H1 (cell line): Measurements from ENCODE around the gene FES. TPM values are rescaled to one million over a fixed set of nuclear protein-coding genes. Genes with fewer than 3 reads are reported as not detected.

ENCODE experiments used
- CTCF ChIA-PET: fragments of 300-600 bp; sonication (Branson Sonifier 250); formaldehyde crosslinking; loops from one replicate; lab custom pipeline; 2021; ENCODE audit not compliant: partially characterized antibody; lab: Charles Lee
- POLR2A ChIA-PET: fragments of 300-600 bp; sonication (Branson Sonifier 250); formaldehyde crosslinking; loops from one replicate; lab custom pipeline; 2021; ENCODE audit warnings: inconsistent platforms; ENCODE audit not compliant: partially characterized antibody; lab: Charles Lee
- DNase-seq, 2 experiments: peaks; one replicate each; pipeline versions ENCODE4 v3.0.0 to v3.0.0-alpha.2; 2010 to 2022; ENCODE audit warnings: low spot score in 2 of 2, low read depth in 1 of 2, mixed read lengths in 1 of 2
- FAIRE-seq: peaks from 2 replicates; lab custom pipeline; 2011; peaks lifted over from hg19 to GRCh38; lab: Jason Lieb, UNC
- H2AFZ ChIP-seq: 2 replicates; pipeline ENCODE4 v1.8.1; 2012; ENCODE audit warnings: low read length, inconsistent platforms
- H2AK5ac ChIP-seq: 2 replicates; pipeline ENCODE4 v1.6.1; 2013; ENCODE audit warnings: low read depth, low read length
- H2BK120ac ChIP-seq: replicated peaks from 2 replicates; pipeline ENCODE3; 2013; ENCODE audit warnings: low read depth, low read length, inconsistent platforms
- H2BK12ac ChIP-seq: 2 replicates; pipeline ENCODE4 v1.6.1; 2013; ENCODE audit warnings: low read depth, low read length
- H2BK15ac ChIP-seq: 2 replicates; pipeline ENCODE4 v1.6.1; 2013; ENCODE audit warnings: low read length
- H2BK20ac ChIP-seq: 2 replicates; pipeline ENCODE4 v1.6.1; 2013; ENCODE audit warnings: low read length
- H2BK5ac ChIP-seq: 2 replicates; pipeline ENCODE4 v1.6.1; 2013; ENCODE audit warnings: low read depth, low read length
- H3K14ac ChIP-seq: 2 replicates; pipeline ENCODE4 v1.6.1; 2013; ENCODE audit warnings: inconsistent platforms; ENCODE audit not compliant: insufficient read length
- H3K18ac ChIP-seq: 2 replicates; pipeline ENCODE4 v1.6.1; 2013; ENCODE audit warnings: low read length; ENCODE audit errors: extremely low read depth
- H3K23ac ChIP-seq: 2 replicates; pipeline ENCODE4 v1.6.1; 2013; ENCODE audit warnings: inconsistent platforms; ENCODE audit not compliant: insufficient read length
- H3K23me2 ChIP-seq: 2 replicates; pipeline ENCODE4 v1.6.1; 2013; ENCODE audit warnings: low read depth, low read length
- H3K27ac ChIP-seq: 2 replicates; pipeline ENCODE4 v1.6.1; 2011; ENCODE audit warnings: low read depth, low read length, inconsistent platforms
- H3K27me3 ChIP-seq, 4 experiments: replicated peaks in 1 of 4; 1 replicate in 1 of 4; 2 replicates in 3 of 4; pipeline versions ENCODE4 v1.6.1 to v1.8.1; 2011 to 2013; ENCODE audit warnings: low read length in 3 of 4, mild to moderate bottlenecking in 3 of 4, inconsistent platforms in 2 of 4, mixed read lengths in 2 of 4, moderate library complexity in 1 of 4; ENCODE audit not compliant: control insufficient read depth in 3 of 4, insufficient read depth in 3 of 4; ENCODE audit errors: extremely low read depth in 1 of 4
- H3K36me3 ChIP-seq, 4 experiments: 2 replicates each; pipeline versions ENCODE4 v1.6.1 to v1.8.1; 2011 to 2013; ENCODE audit warnings: mild to moderate bottlenecking in 4 of 4, low read length in 3 of 4, moderate library complexity in 2 of 4, control low read depth in 1 of 4, inconsistent platforms in 1 of 4; ENCODE audit not compliant: insufficient read depth in 4 of 4, control insufficient read depth in 2 of 4
- H3K4ac ChIP-seq: replicated peaks from 2 replicates; pipeline ENCODE3; 2013; ENCODE audit warnings: low read length, low read depth, mixed read lengths, inconsistent platforms; ENCODE audit not compliant: insufficient read length
- H3K4me1 ChIP-seq, 4 experiments: replicated peaks in 1 of 4; 1 replicate in 1 of 4; 2 replicates in 3 of 4; pipeline versions ENCODE4 v1.6.1 to v1.8.1; 2011 to 2013; ENCODE audit warnings: low read length in 3 of 4, inconsistent platforms in 2 of 4, mixed read lengths in 1 of 4; ENCODE audit not compliant: insufficient read depth in 4 of 4, control insufficient read depth in 3 of 4
- H3K4me2 ChIP-seq, 2 experiments: 2 replicates each; pipeline versions ENCODE4 v1.6.1 to v1.8.1; 2011 to 2013; ENCODE audit warnings: low read depth in 2 of 2, low read length in 2 of 2, control low read depth in 1 of 2, inconsistent platforms in 1 of 2, mild to moderate bottlenecking in 1 of 2; ENCODE audit not compliant: insufficient read depth in 1 of 2
- H3K4me3 ChIP-seq, 4 experiments: fragments of 200-600, 300-600 bp in 1 of 4; sonication (generic), shearing (Covaris generic), sonication (Bioruptor Twin) in 1 of 4; 2 replicates each; pipeline versions ENCODE4 v1.5.1 to v1.8.1; 2011 to 2016; ENCODE audit warnings: low read length in 4 of 4, low read depth in 3 of 4, control low read depth in 2 of 4, inconsistent platforms in 2 of 4, mild to moderate bottlenecking in 2 of 4, mixed read lengths in 1 of 4, moderate library complexity in 1 of 4; ENCODE audit not compliant: insufficient read depth in 2 of 4; ENCODE audit errors: extremely low read depth in 1 of 4
- H3K56ac ChIP-seq: replicated peaks from 2 replicates; pipeline ENCODE3; 2013; ENCODE audit warnings: low read depth, mild to moderate bottlenecking, mixed read lengths, low read length, inconsistent platforms; ENCODE audit not compliant: insufficient read length
- H3K79me1 ChIP-seq: 2 replicates; pipeline ENCODE4 v1.6.1; 2013; ENCODE audit warnings: low read depth, low read length, control low read depth
- H3K79me2 ChIP-seq, 2 experiments: 2 replicates each; pipeline versions ENCODE4 v1.6.1 to v1.8.1; 2012 to 2013; ENCODE audit warnings: low read length in 2 of 2, mild to moderate bottlenecking in 2 of 2, inconsistent platforms in 1 of 2; ENCODE audit not compliant: insufficient read depth in 2 of 2, control insufficient read depth in 1 of 2
- H3K9ac ChIP-seq, 4 experiments: replicated peaks in 1 of 4; 1 replicate in 1 of 4; 2 replicates in 3 of 4; pipeline versions ENCODE4 v1.6.1 to v1.8.1; 2011 to 2013; ENCODE audit warnings: low read depth in 3 of 4, low read length in 3 of 4, control low read depth in 2 of 4, mild to moderate bottlenecking in 2 of 4, moderate library complexity in 2 of 4, inconsistent platforms in 1 of 4; ENCODE audit errors: extremely low read depth in 1 of 4
- H3K9me3 ChIP-seq, 2 experiments: 2 replicates each; pipeline versions ENCODE4 v1.6.1 to v1.8.1; 2012 to 2013; ENCODE audit warnings: mild to moderate bottlenecking in 2 of 2, moderate library complexity in 2 of 2, control low read depth in 1 of 2, inconsistent platforms in 1 of 2, low read depth in 1 of 2, low read length in 1 of 2, mixed read lengths in 1 of 2; ENCODE audit not compliant: insufficient read depth in 2 of 2
- H4K20me1 ChIP-seq, 2 experiments: replicated peaks in 1 of 2; 2 replicates each; pipeline versions ENCODE3 to v1.8.1; 2011 to 2013; ENCODE audit warnings: inconsistent platforms in 2 of 2, low read length in 2 of 2, mild to moderate bottlenecking in 1 of 2; ENCODE audit not compliant: insufficient read depth in 2 of 2, control insufficient read depth in 1 of 2
- H4K5ac ChIP-seq: 2 replicates; pipeline ENCODE4 v1.6.1; 2013; ENCODE audit warnings: low read length, low read depth, mixed read lengths, inconsistent platforms; ENCODE audit not compliant: insufficient read length
- H4K8ac ChIP-seq: 2 replicates; pipeline ENCODE4 v1.8.0; 2013; ENCODE audit warnings: mild to moderate bottlenecking, moderate library complexity, low read length, inconsistent platforms; ENCODE audit not compliant: insufficient read depth; ENCODE audit errors: extremely low read depth
- H4K91ac ChIP-seq: replicated peaks from 2 replicates; pipeline ENCODE3; 2013; ENCODE audit warnings: low read length, mixed read lengths, inconsistent platforms; ENCODE audit not compliant: insufficient read length
- ATF3 ChIP-seq: IDR thresholded peaks from 2 replicates; pipeline ENCODE4 v1.6.1; 2011; ENCODE audit warnings: low read depth, mild to moderate bottlenecking, low read length; ENCODE audit not compliant: insufficient read depth
- CBX8 ChIP-seq: fragments of 300-800, 300-1000 bp; sonication (generic); IDR thresholded peaks from 2 replicates; pipeline ENCODE4 v1.7.1; 2016; ENCODE audit warnings: low read depth, low read length, borderline replicate concordance
- WGBS, 2 experiments: shearing (Covaris generic) in 1 of 2; methylation state at CpG; one replicate each; pipeline versions ENCODE4 v1.1.6 to v1.1.7; 2013 to 2015; ENCODE audit warnings: low lambda C conversion rate in 2 of 2, mixed read lengths in 2 of 2, inconsistent platforms in 1 of 2, low coverage in 1 of 2, missing lambda C conversion rate in 1 of 2; ENCODE audit not compliant: insufficient replicate concordance in 2 of 2, insufficient coverage in 1 of 2, insufficient read length in 1 of 2; ENCODE audit errors: extremely low coverage in 1 of 2, missing lambda C conversion rate in 1 of 2; 5-methylcytosine and 5-hydroxymethylcytosine counted together
- polyA plus RNA-seq, 7 experiments: library from polyadenylated mRNA; depleted of rRNA in 3 of 7; stranded (reverse) in 5 of 7; unstranded in 2 of 7; fragments of >200 nt in 5 of 7; fragments of 200-250 nt in 2 of 7; gene quantifications; 1 replicate in 5 of 7; 2 replicates in 1 of 7; 4 replicates in 1 of 7; pipeline versions ENCODE4 v1.2.1 to v1.2.3, GENCODE V29; 2011 to 2013; ENCODE audit warnings: missing spikeins in 2 of 7, mixed read lengths in 2 of 7
- total RNA-seq: library from RNA; stranded (reverse); fragmentation: NEBNext Ultra II Directional; extraction: Animal tissue kit (Norgen Biotek cat#: 25700); gene quantifications from 2 replicates; pipeline ENCODE4 v1.2.1, GENCODE V29; 2021

FES gene
- total and polyA plus RNA-seq, 2 of the 8 experiments (the other 6 are each of a cell fraction or from before 2014, with no cell fraction given) = 8.5 to 8.6 TPM

DNA sequence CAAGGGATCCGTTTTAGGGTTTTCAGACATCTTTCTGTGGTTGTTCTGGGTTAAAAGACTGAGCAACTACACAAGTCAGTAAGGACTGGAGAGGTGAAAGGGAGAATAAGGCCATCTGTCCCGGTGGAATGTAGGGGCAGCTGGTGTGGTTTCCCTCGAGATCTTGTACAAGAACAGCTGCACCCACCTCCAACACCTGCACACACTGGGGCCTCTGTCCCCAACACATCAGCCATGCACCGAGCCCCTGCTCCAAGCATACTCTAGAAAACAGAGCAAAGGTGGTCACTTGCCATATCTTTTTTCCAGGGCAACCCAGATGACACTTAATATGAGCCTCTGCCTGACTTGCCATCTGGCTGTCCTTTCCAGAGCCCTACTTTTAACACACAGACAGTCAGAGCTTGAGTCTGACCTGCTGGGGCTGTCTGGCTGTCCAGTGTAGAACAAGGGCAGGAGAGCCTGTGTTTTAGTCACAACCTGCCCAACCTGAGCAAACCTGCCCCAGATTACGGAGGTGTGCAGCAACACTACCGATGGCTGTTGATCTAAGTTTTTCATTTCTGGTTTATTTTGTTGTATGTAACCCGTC is 31.0 kb downstream of the FES start:
- Histone ChIP-seq H3K27ac (no peak overlapping the region), H3K4me1 (peaks cover 0 to 2% (median 0%) of the 10 kb centered on the region in 4 experiments; a peak in 2 of 7 replicates), H4K91ac (no peak overlapping the region), H2BK12ac (no peak overlapping the region), H3K9ac (no peak overlapping the region), H3K4me2 (no peak overlapping the region), H3K27me3 (no peaks in the 10 kb centered on the region), H2AK5ac (no peak overlapping the region), H3K4ac (no peak overlapping the region), H3K18ac (no peak overlapping the region), H3K79me2 (no peaks in the 10 kb centered on the region), H2BK120ac (no peak overlapping the region), H3K14ac (no peak overlapping the region), H2BK20ac (no peak overlapping the region), H2AFZ (no peak overlapping the region)
- ChIA-PET CTCF (interaction anchor here (0.9 to 6.8 kb wide), 4 partner anchors 13 to 118 kb away, joined by 3 to 87 read pairs (median 4); partner anchors contain the start of genes HDDC3, MAN2A2 and UNC45A), POLR2A (interaction anchor here (0.6 to 0.8 kb wide), 2 partner anchors 14 to 66 kb away, joined by 3 read pairs; no protein-coding TSS in a partner anchor)
- FAIRE-seq = no peak
- DNase-seq = no peak
- TF ChIP-seq CBX8 = no peak
- no peak for TF ChIP-seq ATF3
- TF ChIP-seq, all 59 proteins: peak for 0
- H3K36me3 ChIP-seq = no peaks in the 10 kb centered on the region; a peak in 3 of 8 replicates
- no peak overlapping the region for H3K23ac ChIP-seq
- H3K56ac ChIP-seq = no peak overlapping the region
- H3K23me2 ChIP-seq = no peaks in the 10 kb centered on the region
- no peaks in the 10 kb centered on the region for H3K9me3 ChIP-seq
- no peak overlapping the region for H4K8ac ChIP-seq
- 83% methylated on average over 7 of the region's 7 CpGs; no CpG with 5 or more reads in 1 of the 2 experiments for WGBS, 2 experiments
- H4K5ac ChIP-seq = no peak overlapping the region
- no peaks in the 10 kb centered on the region for H3K79me1 ChIP-seq
- H3K4me3 ChIP-seq = no peak overlapping the region
- H4K20me1 ChIP-seq = peaks cover 2% of the 10 kb centered on the region in 2 experiments
- no peak overlapping the region for H2BK15ac ChIP-seq
- no peak overlapping the region for H2BK5ac ChIP-seq
